Measurements from ENCODE around the gene HERC4.

Gene HERC4

GRCh38 chr10:68074775-68075549, at the start of gene HERC4:
HERC4 (minus strand) TSS chr10:68075283; CDS start chr10:68073108, 2,175 bp downstream.
- peak; percentile 94 for DNase-seq

GRCh38 chr10:68124718-68125117, 49.6 kb upstream of the HERC4 start:
- DNase-seq: no peak

GRCh38 chr10:68121852-68122251, 46.8 kb upstream of the HERC4 start:
- no peak for DNase-seq

- DNase-seq: no peak
Measured at GRCh38 chr10:68121020-68121743, 46.1 kb upstream of the HERC4 start.

GRCh38 chr10:68118657-68119056, 43.6 kb upstream of the HERC4 start:
- no peak for DNase-seq

- no peak for DNase-seq
Measured at GRCh38 chr10:68112837-68113236, 37.8 kb upstream of the HERC4 start.

- no peak for DNase-seq
Measured at GRCh38 chr10:68111584-68111983, 36.5 kb upstream of the HERC4 start.

- no peak for DNase-seq
Measured at GRCh38 chr10:68110027-68110426, 34.9 kb upstream of the HERC4 start.

GRCh38 chr10:68109331-68109730, 34.2 kb upstream of the HERC4 start, which contains the start of gene MYPN:
MYPN (plus strand) TSS chr10:68109488; CDS start chr10:68121439, 11,951 bp downstream.
- DNase-seq: no peak

GRCh38 chr10:68108653-68109052, 33.6 kb upstream of the HERC4 start:
- no peak for DNase-seq

GRCh38 chr10:68108051-68108450, 33.0 kb upstream of the HERC4 start:
- no peak for DNase-seq

GRCh38 chr10:68107651-68108050, 32.6 kb upstream of the HERC4 start:
- DNase-seq: no peak

- peak; percentile 95 for DNase-seq
Measured at GRCh38 chr10:68106656-68107055, 31.6 kb upstream of the HERC4 start.

GRCh38 chr10:68105820-68106219, 30.7 kb upstream of the HERC4 start:
- DNase-seq: peak; percentile 72

- DNase-seq: no peak
Measured at GRCh38 chr10:68103901-68104300, 28.8 kb upstream of the HERC4 start.

- no peak for DNase-seq
Measured at GRCh38 chr10:68103261-68103878, 28.3 kb upstream of the HERC4 start.

- no peak for DNase-seq
Measured at GRCh38 chr10:68101066-68101465, 26.0 kb upstream of the HERC4 start.

- DNase-seq: peak; percentile 85
Measured at GRCh38 chr10:68099736-68100135, 24.7 kb upstream of the HERC4 start.

- peak; percentile 92 for DNase-seq
Measured at GRCh38 chr10:68096913-68097516, 21.9 kb upstream of the HERC4 start.

GRCh38 chr10:68095153-68095552, 20.1 kb upstream of the HERC4 start:
- peak; percentile 81 for DNase-seq

GRCh38 chr10:68092512-68092911, 17.4 kb upstream of the HERC4 start:
- peak; percentile 40 for DNase-seq

- no peak for DNase-seq
Measured at GRCh38 chr10:68090586-68090985, 15.5 kb upstream of the HERC4 start.

- no peak for DNase-seq
Measured at GRCh38 chr10:68088740-68089139, 13.7 kb upstream of the HERC4 start.

All from fibroblast of upper back skin (primary cell).